Measurements from ENCODE around the gene XKRX. TPM values are rescaled to one million over a fixed set of nuclear protein-coding genes. Genes with fewer than 3 reads are reported as not detected.

XKRX gene
- total RNA-seq, 1 donor from 2014 or later, result not detected

DNA sequence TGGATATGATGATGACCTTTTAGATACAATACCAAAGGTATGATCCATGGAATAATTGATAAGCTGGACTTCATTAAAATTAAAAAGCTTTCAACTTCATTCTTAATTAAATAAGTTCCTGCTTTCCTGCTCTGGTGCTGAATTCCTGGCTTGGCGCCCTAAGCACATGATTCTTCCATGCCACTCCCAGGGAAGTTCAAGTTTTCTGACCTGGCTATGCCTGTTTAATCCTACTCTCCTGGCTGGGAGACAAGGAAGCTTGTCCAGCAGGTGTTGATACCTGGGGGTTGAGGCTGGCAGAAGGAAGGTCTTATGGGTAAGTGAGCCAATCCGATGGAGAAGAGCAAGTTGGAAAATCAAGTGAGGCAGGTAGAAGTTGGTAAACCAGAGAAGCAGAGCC lies 24.3 kb downstream of the XKRX start:
- no peaks in the 10 kb centered on the region for H3K36me3 ChIP-seq
- DNase-seq, result no peak
- H3K9me3 ChIP-seq (replicated peaks), result peaks cover 5% of the 10 kb centered on the region
- TF ChIP-seq, protein P1, sequence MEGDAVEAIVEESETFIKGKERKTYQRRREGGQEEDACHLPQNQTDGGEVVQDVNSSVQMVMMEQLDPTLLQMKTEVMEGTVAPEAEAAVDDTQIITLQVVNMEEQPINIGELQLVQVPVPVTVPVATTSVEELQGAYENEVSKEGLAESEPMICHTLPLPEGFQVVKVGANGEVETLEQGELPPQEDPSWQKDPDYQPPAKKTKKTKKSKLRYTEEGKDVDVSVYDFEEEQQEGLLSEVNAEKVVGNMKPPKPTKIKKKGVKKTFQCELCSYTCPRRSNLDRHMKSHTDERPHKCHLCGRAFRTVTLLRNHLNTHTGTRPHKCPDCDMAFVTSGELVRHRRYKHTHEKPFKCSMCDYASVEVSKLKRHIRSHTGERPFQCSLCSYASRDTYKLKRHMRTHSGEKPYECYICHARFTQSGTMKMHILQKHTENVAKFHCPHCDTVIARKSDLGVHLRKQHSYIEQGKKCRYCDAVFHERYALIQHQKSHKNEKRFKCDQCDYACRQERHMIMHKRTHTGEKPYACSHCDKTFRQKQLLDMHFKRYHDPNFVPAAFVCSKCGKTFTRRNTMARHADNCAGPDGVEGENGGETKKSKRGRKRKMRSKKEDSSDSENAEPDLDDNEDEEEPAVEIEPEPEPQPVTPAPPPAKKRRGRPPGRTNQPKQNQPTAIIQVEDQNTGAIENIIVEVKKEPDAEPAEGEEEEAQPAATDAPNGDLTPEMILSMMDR (IDR thresholded peaks at IDR 0.05; ENCODE audit: borderline replicate concordance), result no peak
- H3K27ac ChIP-seq (replicated peaks), result no peak overlapping the region
- H3K4me1 ChIP-seq, result no peaks in the 10 kb centered on the region
- no peak overlapping the region for H3K4me3 ChIP-seq
- intact Hi-C loops (cut with micrococcal nuclease), result no loop called here
- H3K27me3 ChIP-seq (ENCODE audit: low read depth), result no peaks in the 10 kb centered on the region

DNA sequence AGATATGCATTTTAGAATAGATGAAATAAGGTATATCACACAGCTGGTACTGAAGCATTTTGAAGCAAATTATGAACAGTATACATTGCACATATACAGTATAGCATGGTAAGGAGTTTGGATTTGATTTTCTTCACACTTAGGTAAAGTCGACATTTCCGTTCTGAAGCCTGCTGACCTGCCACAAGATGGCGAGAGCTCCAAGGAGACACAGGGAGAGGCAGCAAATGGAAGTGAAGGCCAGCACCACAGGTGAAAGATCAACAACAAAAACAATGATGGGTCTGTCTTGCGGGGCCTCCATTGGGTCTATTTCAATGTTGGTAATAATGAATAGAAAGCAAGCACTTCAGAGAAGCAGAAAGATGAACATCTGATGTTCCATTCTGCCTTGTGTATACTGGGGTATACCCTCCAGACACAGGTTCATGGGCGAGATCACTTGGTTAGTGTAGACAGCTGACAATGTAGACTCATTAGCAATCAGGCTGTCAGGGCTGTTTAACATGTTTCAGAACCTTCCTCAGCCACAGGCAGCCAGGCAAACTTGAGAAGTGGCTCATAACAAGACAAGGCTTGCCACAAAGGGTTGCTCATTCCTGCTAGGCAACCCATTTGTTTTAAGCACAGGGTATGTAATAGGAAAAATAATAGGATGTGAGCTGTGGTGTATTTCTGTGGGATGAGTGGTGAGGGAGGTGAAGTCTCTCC lies 33.2 kb downstream of the XKRX start:
- Histone ChIP-seq H3K4me3 (no peak overlapping the region), H3K9me3 (replicated peaks) (no peaks in the 10 kb centered on the region), H3K4me1 (no peaks in the 10 kb centered on the region), H3K27me3 (ENCODE audit: low read depth) (no peaks in the 10 kb centered on the region), H3K27ac (replicated peaks) (no peak overlapping the region), H3K36me3 (no peaks in the 10 kb centered on the region)
- intact Hi-C loops (cut with micrococcal nuclease), result no loop called here
- TF ChIP-seq, protein P1 (IDR thresholded peaks at IDR 0.05; ENCODE audit: borderline replicate concordance), result peak; percentile 50
- DNase-seq, result no peak

DNA sequence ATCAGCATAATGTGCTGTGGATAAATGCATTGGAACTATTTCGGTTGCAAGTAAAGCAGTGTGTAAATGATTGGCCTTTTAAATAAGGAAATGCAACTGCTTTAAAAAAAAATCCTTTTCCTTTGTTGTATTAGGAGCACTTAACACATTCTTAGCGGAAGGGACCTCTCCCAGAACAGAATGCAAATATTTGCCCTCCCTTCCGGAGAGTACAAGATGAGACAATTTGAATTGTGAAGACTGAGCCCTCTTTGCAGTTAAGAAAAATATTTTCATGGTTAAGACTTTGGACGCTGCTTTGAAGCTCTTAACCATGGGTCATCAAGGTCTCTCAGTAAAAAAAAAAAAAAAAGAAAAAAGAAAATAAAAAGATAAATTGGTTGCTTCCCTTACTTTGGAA lies 45.1 kb downstream of the XKRX start:
- TF ChIP-seq, protein P1 (IDR thresholded peaks at IDR 0.05; ENCODE audit: borderline replicate concordance), result no peak
- DNase-seq, result no peak
- H3K4me1 ChIP-seq, result no peaks in the 10 kb centered on the region
- H3K27me3 ChIP-seq (ENCODE audit: low read depth), result no peaks in the 10 kb centered on the region
- H3K36me3 ChIP-seq, result no peaks in the 10 kb centered on the region
- H3K4me3 ChIP-seq, result no peak overlapping the region
- H3K27ac ChIP-seq (replicated peaks), result no peak overlapping the region
- intact Hi-C loops (cut with micrococcal nuclease), result no loop called here
- H3K9me3 ChIP-seq (replicated peaks), result no peaks in the 10 kb centered on the region

DNA sequence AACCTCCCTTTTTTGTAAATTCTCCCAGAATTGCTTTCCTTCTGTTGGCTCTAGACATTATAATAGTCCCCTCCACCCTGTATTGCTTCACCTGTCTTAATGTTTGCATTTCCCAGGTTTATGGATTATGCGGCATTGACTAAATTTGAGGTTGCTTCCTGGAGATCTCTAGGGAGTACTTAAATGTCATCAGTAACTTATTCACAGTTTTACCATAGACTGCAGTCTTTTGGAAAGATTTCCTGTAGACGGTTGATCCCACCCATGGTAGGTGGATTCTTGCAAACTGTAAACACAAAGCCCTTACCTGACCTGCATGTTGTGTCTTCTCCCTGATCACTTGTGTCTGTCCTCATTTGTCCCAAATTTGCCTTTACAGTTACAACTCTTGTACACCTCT lies 48.3 kb downstream of the XKRX start:
- no peak overlapping the region for H3K27ac ChIP-seq (replicated peaks)
- no peaks in the 10 kb centered on the region for H3K4me1 ChIP-seq
- no peaks in the 10 kb centered on the region for H3K36me3 ChIP-seq
- H3K9me3 ChIP-seq (replicated peaks), result no peaks in the 10 kb centered on the region
- intact Hi-C loops (cut with micrococcal nuclease), result no loop called here
- DNase-seq, result no peak
- no peaks in the 10 kb centered on the region for H3K27me3 ChIP-seq (ENCODE audit: low read depth)
- TF ChIP-seq, protein P1 (IDR thresholded peaks at IDR 0.05; ENCODE audit: borderline replicate concordance), result no peak
- H3K4me3 ChIP-seq, result no peak overlapping the region

DNA sequence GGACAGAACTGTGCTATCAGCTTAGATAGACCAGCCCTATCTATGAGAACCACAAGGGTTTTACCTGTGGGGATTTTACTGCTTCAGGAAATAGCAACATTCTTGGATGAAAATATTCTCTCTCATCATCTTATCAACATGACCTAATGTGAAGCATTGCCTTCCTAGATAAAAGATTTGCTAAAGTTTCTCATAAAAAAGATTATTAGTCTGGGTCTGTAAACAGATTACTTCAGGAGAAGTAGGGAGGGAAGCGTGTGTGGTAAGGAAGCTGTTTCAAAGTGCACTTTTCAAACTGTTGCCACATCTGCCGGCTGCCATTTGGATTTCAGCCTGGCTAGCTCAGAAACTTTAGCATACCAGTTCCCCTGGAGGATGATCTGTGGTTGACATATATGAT lies 54.4 kb downstream of the XKRX start, which contains the start of gene NOX1:
NOX1 (minus strand) TSS at position 35 of the 400 bp plus-strand sequence. CDS start 220 bp downstream, outside the sequence.
- intact Hi-C loops (cut with micrococcal nuclease), result no loop called here
- no peaks in the 10 kb centered on the region for H3K27me3 ChIP-seq (ENCODE audit: low read depth)

More for the DNA sequence above, 54.4 kb downstream of the XKRX start, which contains the start of gene NOX1:
- Histone ChIP-seq H3K4me3 (no peak within 1 kb of the TSS), H3K9me3 (replicated peaks) (no peaks in the 10 kb centered on the region), H3K36me3 (no peaks in the 10 kb centered on the region), H3K27ac (replicated peaks) (no peak within 1 kb of the TSS), H3K4me1 (no peaks in the 10 kb centered on the region)
- DNase-seq, result no peak
- TF ChIP-seq, protein P1 (IDR thresholded peaks at IDR 0.05; ENCODE audit: borderline replicate concordance), result no peak
